ENCODE results near the gene DMRT3.

The DMRT3 gene

GRCh38 chr9:1005043-1005667 lies 28.7 kb downstream of the DMRT3 start:
- DNase-seq: no peak

GRCh38 chr9:1007312-1007711 lies 30.9 kb downstream of the DMRT3 start:
- no peak for DNase-seq

- DNase-seq: no peak
These were observed 31.8 kb downstream of the DMRT3 start for GRCh38 chr9:1008216-1008615.

GRCh38 chr9:1009101-1009707 lies 32.7 kb downstream of the DMRT3 start:
- DNase-seq: peak; percentile 5

- no peak for DNase-seq
These were observed 36.6 kb downstream of the DMRT3 start for GRCh38 chr9:1013021-1013420.

GRCh38 chr9:1014225-1014624 lies 37.8 kb downstream of the DMRT3 start:
- no peak for DNase-seq

GRCh38 chr9:1014640-1015039 lies 38.2 kb downstream of the DMRT3 start:
- no peak for DNase-seq

GRCh38 chr9:1018121-1018520 lies 41.7 kb downstream of the DMRT3 start:
- DNase-seq: no peak

GRCh38 chr9:1024112-1024511 lies 47.7 kb downstream of the DMRT3 start:
- DNase-seq: no peak

GRCh38 chr9:1025131-1025530 lies 48.7 kb downstream of the DMRT3 start:
- DNase-seq: no peak

- no peak for DNase-seq
These were observed 49.8 kb downstream of the DMRT3 start for GRCh38 chr9:1026219-1026618.

GRCh38 chr9:1028501-1029190 lies 52.2 kb downstream of the DMRT3 start:
- DNase-seq: no peak

- DNase-seq: no peak
These were observed 55.6 kb downstream of the DMRT3 start for GRCh38 chr9:1031951-1032601.

- DNase-seq: no peak
These were observed 57.8 kb downstream of the DMRT3 start for GRCh38 chr9:1034271-1034670.

GRCh38 chr9:1039589-1039988 lies 63.1 kb downstream of the DMRT3 start:
- DNase-seq: no peak

All from amniotic stem cell (primary cell).